HG03469 (cell line): ENCODE data around the gene CUX1.
"Not testable (repeated sequence)": the region's sequence is repeated elsewhere in the genome, so short reads cannot be mapped to it uniquely, and the experiment has no call there.

Experiments
- ATAC-seq: cut with Tn5 transposase; IDR thresholded peaks from one replicate; pipeline ENCODE4 v1.9.1; 2021; ENCODE audit warnings: mild to moderate bottlenecking, moderate library complexity, moderate number of reproducible peaks; ENCODE audit not compliant: unreplicated experiment

Gene CUX1

GRCh38 chr7:102165136-102165535 lies 347.7 kb downstream of the CUX1 start:
- no peak for ATAC-seq

GRCh38 chr7:102167254-102167653 lies 349.8 kb downstream of the CUX1 start:
- no peak for ATAC-seq

- no peak for ATAC-seq
Measured at GRCh38 chr7:102169651-102170392, 352.4 kb downstream of the CUX1 start.

- ATAC-seq: no peak
Measured at GRCh38 chr7:102170393-102170970, 353.1 kb downstream of the CUX1 start.

- ATAC-seq: no peak
Measured at GRCh38 chr7:102173669-102174068, 356.2 kb downstream of the CUX1 start.

- no peak for ATAC-seq
Measured at GRCh38 chr7:102175423-102176170, 358.2 kb downstream of the CUX1 start.

GRCh38 chr7:102178410-102178809 lies 361.0 kb downstream of the CUX1 start:
- ATAC-seq: no peak

- ATAC-seq: no peak
Measured at GRCh38 chr7:102180727-102181126, 363.3 kb downstream of the CUX1 start.

- no peak for ATAC-seq
Measured at GRCh38 chr7:102181517-102181916, 364.1 kb downstream of the CUX1 start.

GRCh38 chr7:102182016-102182415 lies 364.6 kb downstream of the CUX1 start:
- no peak for ATAC-seq

GRCh38 chr7:102183848-102184247 lies 366.4 kb downstream of the CUX1 start:
- not testable (repeated sequence) for ATAC-seq

- no peak for ATAC-seq
Measured at GRCh38 chr7:102184303-102184702, 366.9 kb downstream of the CUX1 start.

- ATAC-seq: no peak
Measured at GRCh38 chr7:102185796-102186195, 368.4 kb downstream of the CUX1 start.

GRCh38 chr7:102186306-102186705 lies 368.9 kb downstream of the CUX1 start:
- ATAC-seq: no peak

GRCh38 chr7:102188746-102189145 lies 371.3 kb downstream of the CUX1 start:
- no peak for ATAC-seq

- no peak for ATAC-seq
Measured at GRCh38 chr7:102189756-102190155, 372.3 kb downstream of the CUX1 start.

GRCh38 chr7:102190776-102191350 lies 373.4 kb downstream of the CUX1 start:
- ATAC-seq: no peak

- no peak for ATAC-seq
Measured at GRCh38 chr7:102191556-102192379, 374.3 kb downstream of the CUX1 start.

- no peak for ATAC-seq
Measured at GRCh38 chr7:102192790-102193189, 375.4 kb downstream of the CUX1 start.

- no peak for ATAC-seq
Measured at GRCh38 chr7:102193806-102194205, 376.4 kb downstream of the CUX1 start.

- ATAC-seq: no peak
Measured at GRCh38 chr7:102195361-102195760, 377.9 kb downstream of the CUX1 start.
